Measurements from ENCODE around the gene KCTD2. TPM values are rescaled to one million over a fixed set of nuclear protein-coding genes. Genes with fewer than 3 reads are reported as not detected.
"Not testable (repeated sequence)": the region's sequence is repeated elsewhere in the genome, so short reads cannot be mapped to it uniquely, and the experiment has no call there.

Gene KCTD2
- total and polyA plus RNA-seq, 2 of the 13 experiments (the other 11 are each of a cell fraction or from before 2014, with no cell fraction given) = 28.3 to 32.6 TPM

GRCh38 chr17:75041656-75042280 is 5.3 kb upstream of the KCTD2 start (continued):
- TF ChIP-seq SNAPC4 (CRISPR knock-in tag; IDR thresholded peaks at IDR 0.05) (no peak), ZBED4 (CRISPR knock-in tag; IDR thresholded peaks at IDR 0.05; ENCODE audit: borderline replicate concordance) (no peak), HINFP (CRISPR knock-in tag; IDR thresholded peaks at IDR 0.05; ENCODE audit: low read depth) (no peak), ZNF761 (CRISPR knock-in tag; conservative IDR thresholded peaks at IDR 0.05) (no peak)

- H3K9ac ChIP-seq (ENCODE audit: insufficient read depth, low read depth, low read length); FAIRE-seq; H3K9me3 ChIP-seq (ENCODE audit: low read length); H2AFZ ChIP-seq (ENCODE audit: low read length); ATAC-seq; H3K4me3 ChIP-seq (replicated peaks in 1 of 3; ENCODE audit: insufficient read depth in 1 of 3, low read depth in 2 of 3, low read length in 3 of 3); H3K4me2 ChIP-seq (ENCODE audit: low read depth, low read length); DNase-seq (ENCODE audit: low spot score); POLR2A ChIA-PET; CTCF ChIA-PET (ENCODE audit: low intra/inter-chr PET ratio, low total read pairs); H4K20me1 ChIP-seq (ENCODE audit: insufficient read depth, low read length); H3K27ac ChIP-seq (ENCODE audit: extremely low read length, insufficient read depth, low read length); BruUV-seq (replicated peaks); intact Hi-C loops (cut with micrococcal nuclease; ENCODE audit: unreplicated experiment); H3K27me3 ChIP-seq (ENCODE audit: control insufficient read depth in 1 of 2, insufficient read depth in 2 of 2, low read length in 2 of 2); in situ Hi-C loops (cut with HindIII; ENCODE audit: extremely low pct_ligation_motif_present, low pct_unique_long_range_greater_than_20kb): not testable (repeated sequence)
- H3K4me1 ChIP-seq (ENCODE audit: insufficient read depth, low read length) = peaks cover 19% of the 10 kb centered on the region
- H3K36me3 ChIP-seq (replicated peaks in 1 of 2; ENCODE audit: control insufficient read depth in 1 of 2, insufficient read depth in 2 of 2, low read length in 2 of 2) = peaks cover 12 to 37% of the 10 kb centered on the region in 2 experiments; a peak in 4 of 5 replicates
- H3K79me2 ChIP-seq (ENCODE audit: insufficient read depth, low read length) = peaks cover 28% of the 10 kb centered on the region
- 87% methylated on average over 5 of the region's 5 CpGs for WGBS (ENCODE audit: low lambda C conversion rate)
These were observed 3.2 kb upstream of the KCTD2 start for GRCh38 chr17:75043789-75044188.

Data from HepG2 (cell line).